OCI-LY7 (cell line): Measurements from ENCODE around the gene KLC1. TPM values are rescaled to one million over a fixed set of nuclear protein-coding genes. Genes with fewer than 3 reads are reported as not detected.

Experiments
- BruUV-seq: library from RNA; stranded (reverse); fragments of 400-500 nt; replicated peaks from 2 replicates; lab custom pipeline; 2021; lab: Mats Ljungman, UMichigan
- CTCF ChIA-PET: fragments of 300-600 bp; sonication (Branson Sonifier 250); formaldehyde crosslinking; loops from one replicate; lab custom pipeline; 2022; ENCODE audit warnings: antibody characterized with exemption; ENCODE audit not compliant: unreplicated experiment; lab: Charles Lee
- POLR2A ChIA-PET: fragments of 300-600 bp; sonication (Branson Sonifier 250); formaldehyde crosslinking; loops from one replicate; lab custom pipeline; 2022; ENCODE audit warnings: antibody characterized with exemption; lab: Charles Lee
- DNase-seq: peaks from one replicate; pipeline ENCODE4 v3.0.0-alpha.2; 2015; ENCODE audit warnings: low spot score
- H2AFZ ChIP-seq: fragments of 200-600 bp; sonication (generic), shearing (Covaris generic); 2 replicates; pipeline ENCODE4 v1.6.1; 2014; ENCODE audit warnings: mild to moderate bottlenecking, antibody characterized with exemption, low read length, moderate library complexity
- H3K27ac ChIP-seq: fragments of 200-600 bp; sonication (generic); 2 replicates; pipeline ENCODE4 v1.5.1; 2014; ENCODE audit warnings: mixed run types, low read depth, mild to moderate bottlenecking, moderate library complexity, low read length, inconsistent platforms; ENCODE audit not compliant: poor library complexity, severe bottlenecking
- H3K36me3 ChIP-seq: fragments of 200-600 bp; sonication (generic); 2 replicates; pipeline ENCODE4 v1.6.1; 2014; ENCODE audit warnings: mild to moderate bottlenecking, antibody characterized with exemption, low read length, moderate library complexity, mixed read lengths; ENCODE audit not compliant: insufficient read depth
- H3K4me1 ChIP-seq: fragments of 200-600 bp; sonication (generic); 2 replicates; pipeline ENCODE4 v1.5.1; 2014; ENCODE audit warnings: mild to moderate bottlenecking, low read length; ENCODE audit not compliant: insufficient read depth, poor library complexity, severe bottlenecking
- H3K4me2 ChIP-seq: fragments of 200-600 bp; sonication (generic); 2 replicates; pipeline ENCODE4 v1.6.1; 2014; ENCODE audit warnings: mild to moderate bottlenecking, low read length
- H3K4me3 ChIP-seq: fragments of 200-600 bp; sonication (generic); 2 replicates; pipeline ENCODE4 v1.5.1; 2014; ENCODE audit warnings: mild to moderate bottlenecking, low read depth, low read length; ENCODE audit not compliant: poor library complexity, severe bottlenecking
- H3K79me2 ChIP-seq: fragments of 200-600 bp; sonication (generic); 2 replicates; pipeline ENCODE4 v1.6.1; 2016; ENCODE audit warnings: low read depth, mild to moderate bottlenecking, low read length, moderate library complexity, mixed read lengths; ENCODE audit not compliant: insufficient read depth
- H3K9me2 ChIP-seq: fragments of 200-600 bp; sonication (generic); 2 replicates; pipeline ENCODE4 v1.6.1; 2016; ENCODE audit warnings: mild to moderate bottlenecking, low read length, mixed read lengths; ENCODE audit not compliant: insufficient read depth
- H3K9me3 ChIP-seq: fragments of 200-600 bp; sonication (generic); 2 replicates; pipeline ENCODE4 v1.6.1; 2014; ENCODE audit warnings: mild to moderate bottlenecking, mixed run types, low read length, mixed read lengths
- H4K20me1 ChIP-seq: fragments of 200-600 bp; sonication (generic); 2 replicates; pipeline ENCODE4 v1.6.1; 2014; ENCODE audit warnings: mild to moderate bottlenecking, antibody characterized with exemption, low read length, moderate library complexity, mixed read lengths; ENCODE audit not compliant: insufficient read depth
- EZH2phosphoT487 ChIP-seq: fragments of 200-600 bp; sonication (generic); IDR thresholded peaks from 2 replicates; pipeline ENCODE4 v1.6.1; 2018; ENCODE audit warnings: low read depth, borderline replicate concordance, mild to moderate bottlenecking, mixed run types, antibody characterized with exemption, low read length, moderate library complexity, mixed read lengths
- intact Hi-C: fragments of 100-400 bp; cut with micrococcal nuclease; formaldehyde crosslinking; loops from one replicate; pipeline ENCODE4 v1.10.0; 2022; ENCODE audit not compliant: unreplicated experiment
- total RNA-seq, 2 experiments: library from RNA; depleted of rRNA in 1 of 2; stranded (reverse); fragments of >200 nt in 1 of 2; shearing (Covaris generic) in 1 of 2; gene quantifications; 2 replicates each; pipeline ENCODE4 v1.2.3, GENCODE V29; 2014 to 2022
- TF ChIP-seq, protein P1 (sequence below): fragments of 200-600 bp; sonication (generic); conservative IDR thresholded peaks from 2 replicates; pipeline ENCODE4 v1.5.1; 2014; ENCODE audit warnings: mild to moderate bottlenecking, antibody characterized with exemption, low read length, moderate library complexity, mixed read lengths

The KLC1 gene
- total RNA-seq, 2 experiments from 2014 or later = 147 to 157 TPM

- no peaks in the 10 kb centered on the region for H3K9me3 ChIP-seq
- H3K9me2 ChIP-seq = no peaks in the 10 kb centered on the region
- BruUV-seq = no TSS peak
- H3K36me3 ChIP-seq = peaks cover 92% of the 10 kb centered on the region
- no peak for TF ChIP-seq EZH2phosphoT487
- TF ChIP-seq, protein P1, sequence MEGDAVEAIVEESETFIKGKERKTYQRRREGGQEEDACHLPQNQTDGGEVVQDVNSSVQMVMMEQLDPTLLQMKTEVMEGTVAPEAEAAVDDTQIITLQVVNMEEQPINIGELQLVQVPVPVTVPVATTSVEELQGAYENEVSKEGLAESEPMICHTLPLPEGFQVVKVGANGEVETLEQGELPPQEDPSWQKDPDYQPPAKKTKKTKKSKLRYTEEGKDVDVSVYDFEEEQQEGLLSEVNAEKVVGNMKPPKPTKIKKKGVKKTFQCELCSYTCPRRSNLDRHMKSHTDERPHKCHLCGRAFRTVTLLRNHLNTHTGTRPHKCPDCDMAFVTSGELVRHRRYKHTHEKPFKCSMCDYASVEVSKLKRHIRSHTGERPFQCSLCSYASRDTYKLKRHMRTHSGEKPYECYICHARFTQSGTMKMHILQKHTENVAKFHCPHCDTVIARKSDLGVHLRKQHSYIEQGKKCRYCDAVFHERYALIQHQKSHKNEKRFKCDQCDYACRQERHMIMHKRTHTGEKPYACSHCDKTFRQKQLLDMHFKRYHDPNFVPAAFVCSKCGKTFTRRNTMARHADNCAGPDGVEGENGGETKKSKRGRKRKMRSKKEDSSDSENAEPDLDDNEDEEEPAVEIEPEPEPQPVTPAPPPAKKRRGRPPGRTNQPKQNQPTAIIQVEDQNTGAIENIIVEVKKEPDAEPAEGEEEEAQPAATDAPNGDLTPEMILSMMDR = no peak
- ChIA-PET POLR2A (interaction anchor here (0.6 kb wide), 1 partner anchor 9 kb away, joined by 3 read pairs; no protein-coding TSS in a partner anchor), CTCF (no interaction called here)
- no peaks in the 10 kb centered on the region for H3K79me2 ChIP-seq
- no peak for DNase-seq
- H3K27ac ChIP-seq = no peak overlapping the region
- intact Hi-C loops = no loop called here
- H3K4me1 ChIP-seq = no peaks in the 10 kb centered on the region
- no peak overlapping the region for H2AFZ ChIP-seq
- H3K4me3 ChIP-seq = no peak overlapping the region
- peaks cover 4% of the 10 kb centered on the region; the same call in 1 of the 2 replicates for H4K20me1 ChIP-seq
- no peak overlapping the region for H3K4me2 ChIP-seq
These were observed 38.7 kb downstream of the KLC1 start for GRCh38 chr14:103667671-103668070.

GRCh38 chr14:103668117-103668516 lies 39.1 kb downstream of the KLC1 start:
- no peak for DNase-seq
- ChIA-PET CTCF (no interaction called here), POLR2A (interaction anchor here (0.5 to 0.7 kb wide), 3 partner anchors 8 to 113 kb away, joined by 3 read pairs; no protein-coding TSS in a partner anchor)
- intact Hi-C loops = no loop called here
- Histone ChIP-seq H3K4me1 (no peaks in the 10 kb centered on the region), H4K20me1 (peaks cover 4% of the 10 kb centered on the region; the same call in 1 of the 2 replicates), H3K36me3 (peaks cover 92% of the 10 kb centered on the region), H3K4me2 (no peak overlapping the region), H3K4me3 (no peak overlapping the region), H3K9me2 (no peaks in the 10 kb centered on the region), H3K9me3 (no peaks in the 10 kb centered on the region), H3K27ac (no peak overlapping the region), H2AFZ (no peak overlapping the region), H3K79me2 (no peaks in the 10 kb centered on the region)
- BruUV-seq = no TSS peak
- no peak for TF ChIP-seq EZH2phosphoT487
- TF ChIP-seq, protein P1 = no peak

DNA sequence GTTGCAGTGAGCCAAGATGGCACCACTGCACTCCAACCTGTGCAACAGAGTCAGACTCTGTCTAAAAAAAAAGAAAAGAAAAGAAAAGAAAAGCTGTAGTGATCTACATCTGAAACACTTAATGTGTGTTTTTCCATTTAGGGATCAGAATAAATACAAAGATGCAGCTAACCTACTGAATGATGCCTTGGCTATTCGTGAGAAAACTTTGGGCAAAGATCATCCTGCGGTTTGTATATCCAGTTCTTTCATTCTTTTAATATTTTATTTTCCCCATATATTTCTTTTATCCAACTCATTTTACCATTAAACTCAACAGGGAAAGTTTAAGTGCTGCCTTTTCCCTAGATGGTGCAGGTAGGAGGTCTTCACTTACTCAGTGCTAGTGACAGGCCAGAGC lies 40.4 kb downstream of the KLC1 start:
- no peaks in the 10 kb centered on the region for H3K9me3 ChIP-seq
- H3K4me3 ChIP-seq = no peak overlapping the region
- H4K20me1 ChIP-seq = peaks cover 4% of the 10 kb centered on the region; the same call in 1 of the 2 replicates
- BruUV-seq = no TSS peak
- no peaks in the 10 kb centered on the region for H3K4me1 ChIP-seq
- no peak for DNase-seq
- H3K36me3 ChIP-seq = peaks cover 94% of the 10 kb centered on the region
- intact Hi-C loops = no loop called here
- TF ChIP-seq EZH2phosphoT487 = no peak
- TF ChIP-seq, protein P1 = no peak
- POLR2A ChIA-PET = interaction anchor here (0.9 kb wide), 2 partner anchors 20 to 22 kb away, joined by 3 read pairs; no protein-coding TSS in a partner anchor
- no peak overlapping the region for H3K27ac ChIP-seq
- H3K9me2 ChIP-seq = no peaks in the 10 kb centered on the region
- CTCF ChIA-PET = no interaction called here
- H2AFZ ChIP-seq = no peak overlapping the region
- H3K4me2 ChIP-seq = no peak overlapping the region
- H3K79me2 ChIP-seq = no peaks in the 10 kb centered on the region
